Prostate gland (tissue), 2 donors: ENCODE results near the gene SERPINB2.

Experiments
- CTCF ChIP-seq, 4 experiments: fragments of 200-600 bp in 2 of 4; fragments of 450-650 bp in 2 of 4; sonication (generic) in 2 of 4; IDR thresholded peaks; 1 replicate in 3 of 4; 2 replicates in 1 of 4; pipeline ENCODE4 v1.5.1; 2016 to 2019; ENCODE audit warnings: antibody characterized with exemption in 4 of 4, mild to moderate bottlenecking in 2 of 4, moderate library complexity in 2 of 4
- POLR2AphosphoS5 ChIP-seq: sonication (generic); formaldehyde crosslinking; IDR thresholded peaks from one replicate; pipeline ENCODE4 v1.6.1; 2017; ENCODE audit warnings: antibody characterized with exemption

- TF ChIP-seq CTCF (IDR thresholded peaks at IDR 0.05) (no peak), POLR2AphosphoS5 (no peak)
Observed at GRCh38 chr18:63868546-63868945, 19.0 kb upstream of the SERPINB2 start.
